Pericardium fibroblast (primary cell): Measurements from ENCODE around the gene CKM. TPM values are rescaled to one million over a fixed set of nuclear protein-coding genes. Genes with fewer than 3 reads are reported as not detected.

Experiments used
- total RNA-seq: library from RNA; depleted of rRNA; stranded (reverse); fragments of >200 nt; gene quantifications from 2 replicates; pipeline ENCODE4 v1.2.3, GENCODE V29; 2015

The CKM gene
- total RNA-seq: 0.35 and 4.2 TPM in 2 replicates

GRCh38 chr19:45322744-45323281 is at the start of gene CKM:
CKM (minus strand) TSS chr19:45322875; CDS start chr19:45319713, 3,162 bp downstream.

GRCh38 chr19:45370410-45371204 is 47.9 kb upstream of the CKM start, which contains the start of gene ERCC2:
ERCC2 (minus strand) TSS chr19:45370573; CDS start chr19:45370540, 33 bp downstream.

GRCh38 chr19:45340232-45340898 is 17.7 kb upstream of the CKM start, which contains the start of gene KLC3:
KLC3 (plus strand) TSS chr19:45340750; CDS start chr19:45345542, 4,792 bp downstream.

Other genes starting within 250 kb of the CKM start
- 0.70 and 3.1 TPM in 2 replicates for gene ZNF296, start 246.4 kb downstream of the CKM start, total RNA-seq
- 21.4 and 25.3 TPM in 2 replicates for gene GEMIN7, start 243.6 kb downstream of the CKM start, total RNA-seq
- gene PPP1R37, start 229.7 kb downstream of the CKM start, total RNA-seq: 28.3 and 46.7 TPM in 2 replicates
- under 0.01 and 0.85 TPM in 2 replicates for gene NKPD1, start 161.9 kb downstream of the CKM start, total RNA-seq
- 29.1 and 33.0 TPM in 2 replicates for gene TRAPPC6A, start 144.6 kb downstream of the CKM start, total RNA-seq
- 10.3 and 15.3 TPM in 2 replicates for gene BLOC1S3, start 144.1 kb downstream of the CKM start, total RNA-seq
- 1.0 and 2.0 TPM in 2 replicates for gene EXOC3L2, start 77.5 kb downstream of the CKM start, total RNA-seq
- 23.2 and 36.3 TPM in 2 replicates for gene MARK4, start 71.6 kb downstream of the CKM start, total RNA-seq
- gene KLC3, start 17.9 kb upstream of the CKM start, total RNA-seq: not detected in 2 replicates
- 15.0 and 24.5 TPM in 2 replicates for gene ERCC2, start 47.7 kb upstream of the CKM start, total RNA-seq
- 4.8 and 7.8 TPM in 2 replicates for gene PPP1R13L, start 82.2 kb upstream of the CKM start, total RNA-seq
- gene POLR1G, start 83.8 kb upstream of the CKM start, total RNA-seq: 2.9 and 9.3 TPM in 2 replicates
- gene ERCC1, start 101.0 kb upstream of the CKM start, total RNA-seq: 73.5 and 82.0 TPM in 2 replicates
- 14.2 and 53.7 TPM in 2 replicates for gene FOSB, start 145.1 kb upstream of the CKM start, total RNA-seq
- gene RTN2, start 174.2 kb upstream of the CKM start, total RNA-seq: 18.8 and 21.1 TPM in 2 replicates
- gene PPM1N, start 175.6 kb upstream of the CKM start, total RNA-seq: 1.3 and 2.6 TPM in 2 replicates
- 55.0 and 120 TPM in 2 replicates for gene VASP, start 184.6 kb upstream of the CKM start, total RNA-seq